Ammon's horn (tissue), 1 donor: ENCODE data around the gene FLNB.
A peak's percentile ranks its signal among the peaks of the same experiment; 100 is the strongest.

ENCODE experiments used
- DNase-seq: peaks from one replicate; pipeline ENCODE4 v3.0.0-alpha.2; 2016; ENCODE audit warnings: low spot score

Gene FLNB

DNA sequence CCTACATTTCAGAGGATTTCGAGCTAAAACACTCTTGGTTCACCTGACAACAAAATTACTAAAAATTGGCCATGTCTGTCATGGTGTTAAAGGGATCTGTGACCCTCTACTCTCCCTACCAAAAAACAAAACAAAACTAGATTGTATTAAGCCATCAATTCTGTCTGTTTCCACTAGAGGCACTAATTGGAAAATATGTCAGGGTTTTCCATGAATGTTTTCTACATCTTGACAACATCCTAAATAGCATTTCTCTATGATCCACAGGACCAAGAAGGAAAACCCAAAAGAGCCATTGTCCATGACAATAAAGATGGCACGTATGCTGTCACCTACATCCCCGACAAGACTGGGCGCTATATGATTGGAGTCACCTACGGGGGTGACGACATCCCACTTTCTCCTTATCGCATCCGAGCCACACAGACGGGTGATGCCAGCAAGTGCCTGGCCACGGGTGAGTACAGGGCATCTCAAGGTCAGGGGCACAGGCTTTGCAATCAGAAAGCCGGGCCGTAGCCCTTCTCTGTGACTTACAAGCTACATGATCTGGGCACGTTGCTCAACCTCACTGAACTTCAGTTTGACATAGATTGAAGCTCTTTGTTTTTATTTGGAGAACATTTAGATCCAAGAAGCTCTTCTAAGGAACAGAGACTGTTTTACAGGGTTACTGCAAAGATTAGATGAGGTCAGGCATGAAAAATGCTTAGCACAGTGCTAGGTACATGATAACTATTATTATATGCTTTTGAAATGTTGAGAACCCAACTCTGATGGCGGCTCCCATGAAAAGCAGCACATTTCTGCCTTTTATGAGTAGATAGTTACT lies 127.7 kb downstream of the FLNB start:
- no peak for DNase-seq

DNA sequence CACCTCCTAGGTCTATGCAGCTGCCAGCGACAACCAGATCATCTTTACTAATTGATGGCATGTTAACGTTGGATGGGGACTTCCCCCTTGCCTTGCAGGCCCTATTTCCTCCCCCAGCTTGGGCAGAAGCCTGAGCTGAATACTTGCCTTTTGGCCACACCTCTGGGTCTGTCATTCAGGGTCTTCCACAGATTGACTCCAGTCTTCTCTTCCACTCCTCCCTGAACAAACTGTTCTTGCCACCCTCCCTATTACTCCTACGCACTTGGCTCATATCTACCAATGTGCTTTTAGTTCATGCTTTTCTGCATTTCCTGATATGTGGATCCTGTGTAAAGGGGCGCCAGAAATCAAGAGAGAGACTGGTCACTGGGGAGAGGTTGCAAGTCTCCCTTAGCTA lies 129.1 kb downstream of the FLNB start:
- no peak for DNase-seq

DNA sequence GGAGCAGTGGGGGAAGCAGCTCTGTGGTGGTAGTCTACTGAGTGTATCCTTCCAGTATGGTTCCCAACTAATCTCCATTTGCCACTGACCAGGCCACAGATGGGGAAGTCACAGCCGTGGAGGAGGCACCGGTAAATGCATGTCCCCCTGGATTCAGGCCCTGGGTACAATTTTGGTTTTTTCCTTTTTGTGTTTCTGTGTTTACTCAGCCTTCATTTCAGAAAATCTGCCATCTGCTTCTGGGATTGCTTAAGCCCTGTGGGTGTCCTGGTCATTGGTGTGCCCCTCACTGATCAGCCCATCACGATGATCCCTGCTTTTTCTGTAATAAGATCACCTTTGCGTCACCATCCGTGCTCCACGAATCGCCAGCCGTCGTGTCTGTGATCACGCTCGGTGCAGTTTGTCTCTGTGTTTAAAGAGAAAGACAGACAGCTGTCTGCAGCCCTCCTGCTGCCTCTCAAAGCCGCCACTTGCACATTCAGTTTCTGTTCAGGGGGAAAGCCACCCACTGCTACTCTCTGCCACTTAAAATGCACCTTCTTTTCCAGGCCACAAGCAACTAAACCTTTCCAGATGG lies 133.6 kb downstream of the FLNB start:
- no peak for DNase-seq

DNA sequence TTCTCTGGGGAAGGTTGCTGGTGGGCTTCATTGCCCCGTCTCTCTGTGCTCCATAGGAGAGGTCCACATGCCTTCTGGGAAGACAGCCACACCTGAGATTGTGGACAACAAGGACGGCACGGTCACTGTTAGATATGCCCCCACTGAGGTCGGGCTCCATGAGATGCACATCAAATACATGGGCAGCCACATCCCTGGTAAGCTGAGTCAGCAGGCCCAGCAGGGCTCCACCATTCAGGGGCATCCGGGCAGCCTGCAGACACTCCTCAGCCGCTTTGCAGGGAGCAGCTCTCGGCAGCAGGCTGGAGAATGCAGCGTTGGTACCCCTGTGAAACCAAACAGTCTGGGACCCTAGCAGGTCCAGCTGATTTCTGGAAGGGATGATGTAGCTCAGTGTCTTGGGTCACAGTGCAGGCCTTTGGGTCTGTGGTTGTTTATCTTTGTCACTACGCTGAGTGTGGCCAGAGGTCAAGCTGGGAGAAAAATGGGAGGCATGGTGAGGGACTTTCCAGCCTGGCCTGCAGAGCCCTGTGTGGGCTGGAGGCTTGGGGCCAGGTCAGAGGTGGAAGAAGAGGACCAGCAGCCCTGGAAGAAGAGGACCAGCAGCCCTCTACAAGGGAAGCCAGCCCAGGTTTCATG lies 135.3 kb downstream of the FLNB start:
- DNase-seq, result no peak

- DNase-seq, result no peak
These were observed 136.5 kb downstream of the FLNB start for GRCh38 chr3:58144478-58145325.

DNA sequence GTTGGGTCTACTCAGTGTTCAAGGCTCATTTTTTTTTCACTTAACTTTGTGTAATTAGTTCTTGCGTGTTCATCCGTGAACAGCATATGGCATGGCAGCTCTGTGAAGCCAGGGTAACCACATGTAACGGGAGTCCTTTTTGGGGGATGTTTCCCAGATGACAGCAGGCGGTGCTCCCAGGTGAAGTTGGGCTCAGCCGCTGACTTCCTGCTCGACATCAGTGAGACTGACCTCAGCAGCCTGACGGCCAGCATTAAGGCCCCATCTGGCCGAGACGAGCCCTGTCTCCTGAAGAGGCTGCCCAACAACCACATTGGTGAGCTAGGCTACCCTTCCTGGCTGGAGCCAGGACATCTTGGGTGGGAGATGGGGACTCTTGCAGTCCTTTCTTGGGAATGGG lies 139.8 kb downstream of the FLNB start:
- no peak for DNase-seq

GRCh38 chr3:58150130-58150809 lies 142.0 kb downstream of the FLNB start:
- DNase-seq, result no peak

GRCh38 chr3:58150810-58151199 lies 142.6 kb downstream of the FLNB start:
- DNase-seq, result no peak

DNA sequence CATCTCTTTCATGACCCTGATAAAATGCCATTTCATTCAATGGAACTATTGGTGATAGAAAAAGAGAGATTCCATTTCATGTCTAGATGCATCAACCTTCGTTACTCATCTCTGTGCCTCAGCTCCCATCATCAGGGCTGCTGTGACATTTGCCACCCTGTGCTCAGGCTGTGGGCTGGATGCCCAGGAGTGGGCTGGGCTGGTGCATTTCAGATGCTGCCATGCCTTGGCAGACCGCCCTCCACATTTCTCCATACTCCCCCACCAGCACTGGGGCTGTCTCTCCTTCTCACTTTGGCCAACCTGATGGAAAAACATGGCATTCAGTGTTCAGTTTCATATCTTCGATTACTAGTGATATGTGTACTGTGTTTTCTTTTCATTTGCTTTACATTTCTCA lies 143.4 kb downstream of the FLNB start:
- peak; percentile 87 for DNase-seq

DNA sequence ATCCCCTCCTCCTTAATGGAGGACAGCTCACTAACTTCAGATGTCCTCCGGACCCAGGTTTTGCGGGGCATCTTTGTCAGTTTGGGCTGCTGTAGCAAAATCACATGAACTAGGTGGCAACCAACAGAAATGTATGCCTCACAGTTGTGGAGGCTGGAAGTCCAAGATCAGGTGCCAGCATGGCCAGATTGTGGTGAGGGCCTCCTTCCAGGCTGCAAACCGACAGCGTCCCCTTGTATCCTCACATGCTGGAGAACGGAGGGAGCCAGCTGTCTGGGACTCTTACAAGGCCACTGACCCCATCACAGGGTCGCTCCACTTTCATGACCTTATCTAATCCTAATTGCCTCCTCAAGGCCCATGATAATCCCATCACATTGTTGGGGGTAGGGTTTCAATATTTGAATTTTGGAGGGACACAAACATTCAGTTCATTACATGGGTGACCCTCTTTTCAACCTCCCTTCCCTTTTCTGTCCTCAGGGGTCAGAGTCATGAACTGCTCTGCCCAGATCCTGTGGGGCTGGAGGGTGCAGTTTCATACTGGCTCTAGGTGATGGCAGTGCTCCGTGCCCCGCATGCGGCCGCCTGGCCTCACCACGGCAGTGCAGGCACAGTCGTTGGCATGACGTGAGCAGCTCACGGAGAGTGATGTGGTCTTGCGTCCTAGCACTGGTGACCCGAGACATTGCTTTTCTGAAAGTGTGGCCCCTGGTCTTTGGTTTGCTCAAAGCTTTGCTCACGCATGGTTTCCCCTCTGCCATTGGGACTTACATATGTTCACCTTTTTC lies 144.2 kb downstream of the FLNB start:
- DNase-seq, result no peak

DNA sequence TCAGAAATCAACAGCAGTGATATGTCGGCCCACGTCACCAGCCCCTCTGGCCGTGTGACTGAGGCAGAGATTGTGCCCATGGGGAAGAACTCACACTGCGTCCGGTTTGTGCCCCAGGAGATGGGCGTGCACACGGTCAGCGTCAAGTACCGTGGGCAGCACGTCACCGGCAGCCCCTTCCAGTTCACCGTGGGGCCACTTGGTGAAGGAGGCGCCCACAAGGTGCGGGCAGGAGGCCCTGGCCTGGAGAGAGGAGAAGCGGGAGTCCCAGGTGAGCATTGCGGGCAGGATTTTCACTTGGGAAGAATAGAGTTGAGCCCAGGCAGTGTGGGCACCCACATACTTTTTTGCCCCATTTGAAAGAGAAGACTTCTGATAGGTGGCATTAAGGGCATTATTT lies 145.1 kb downstream of the FLNB start:
- no peak for DNase-seq

DNA sequence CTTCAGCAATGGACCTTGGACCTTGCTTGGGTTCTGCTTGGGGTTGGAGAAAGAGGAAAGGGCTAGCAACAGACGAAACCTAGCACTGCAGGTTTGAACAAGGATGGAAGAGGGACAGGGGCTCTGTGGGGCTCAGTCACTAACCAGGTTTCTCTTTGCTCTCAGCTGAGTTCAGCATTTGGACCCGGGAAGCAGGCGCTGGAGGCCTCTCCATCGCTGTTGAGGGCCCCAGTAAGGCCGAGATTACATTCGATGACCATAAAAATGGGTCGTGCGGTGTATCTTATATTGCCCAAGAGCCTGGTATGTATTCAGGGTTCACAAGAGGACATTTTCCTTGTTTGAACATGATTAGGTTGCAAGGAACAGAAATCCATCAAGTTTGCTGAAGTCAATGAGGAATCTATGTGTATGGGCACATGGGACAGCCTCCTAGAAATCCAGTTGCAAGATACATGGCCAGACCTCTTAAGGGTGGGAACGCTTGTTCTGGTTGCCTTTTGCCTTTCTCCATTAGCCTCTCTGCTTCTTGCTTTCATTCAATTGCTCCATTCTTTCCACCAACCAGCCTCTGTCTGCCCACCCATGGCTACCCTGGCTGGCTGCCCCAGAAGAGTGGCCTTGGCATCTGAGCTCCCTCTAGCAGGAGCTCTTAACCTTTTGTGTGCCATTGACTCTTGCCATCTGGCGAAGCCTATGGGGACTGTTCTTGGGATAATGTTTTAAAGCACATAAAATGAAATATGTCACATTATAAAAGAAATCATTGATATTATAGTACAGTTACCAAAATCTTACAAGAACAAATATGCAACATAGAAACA lies 146.6 kb downstream of the FLNB start:
- DNase-seq, result peak; percentile 35

DNA sequence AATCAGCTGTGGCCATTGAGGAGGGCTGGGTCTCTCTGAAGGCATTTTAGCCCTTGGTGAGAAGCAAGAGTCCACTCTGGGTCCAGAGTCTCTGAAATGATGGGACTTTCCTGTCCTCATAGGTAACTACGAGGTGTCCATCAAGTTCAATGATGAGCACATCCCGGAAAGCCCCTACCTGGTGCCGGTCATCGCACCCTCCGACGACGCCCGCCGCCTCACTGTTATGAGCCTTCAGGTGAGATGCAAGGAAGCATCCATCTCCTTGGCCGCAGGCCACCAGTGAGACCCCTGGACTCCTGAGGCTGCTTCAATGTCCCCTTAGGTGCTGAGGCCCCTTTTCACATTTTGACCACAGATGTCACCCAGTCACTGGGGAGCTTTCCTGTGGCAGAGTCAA lies 147.6 kb downstream of the FLNB start:
- DNase-seq, result no peak

- DNase-seq, result no peak
These were observed 149.5 kb downstream of the FLNB start for GRCh38 chr3:58157700-58158099.

DNA sequence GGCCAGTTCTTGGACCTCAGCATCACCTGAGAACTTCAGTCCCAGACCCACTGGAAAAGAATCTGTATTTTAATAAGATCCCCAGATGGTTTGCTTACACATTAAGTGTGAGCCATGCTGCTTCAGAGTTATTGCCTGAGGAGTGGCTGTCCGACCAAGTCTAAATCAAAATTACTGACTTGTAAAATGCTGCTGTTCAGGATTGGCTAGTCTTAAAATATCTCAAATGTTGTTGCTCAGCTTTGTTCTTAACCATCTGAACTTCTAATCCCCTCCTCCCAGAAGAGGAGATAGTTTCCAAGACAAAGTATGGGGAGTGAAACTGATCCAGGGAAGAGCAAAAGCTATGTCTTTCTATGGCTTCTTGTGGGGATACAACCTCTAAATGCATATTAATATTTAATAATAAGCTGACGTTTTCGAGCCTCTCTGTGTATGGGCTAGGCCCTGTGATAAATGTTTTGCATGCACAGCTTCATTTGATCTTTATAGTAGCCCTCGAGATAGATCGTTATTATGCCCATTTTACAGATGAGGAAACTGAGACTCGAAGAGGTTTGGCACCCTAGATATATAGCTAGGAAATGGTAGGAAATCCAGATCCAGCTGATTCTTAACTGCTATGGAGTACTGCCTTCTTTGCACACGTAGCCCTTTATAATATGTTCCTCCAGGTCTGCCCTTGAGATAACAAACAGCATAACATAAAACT lies 150.4 kb downstream of the FLNB start:
- DNase-seq, result no peak

GRCh38 chr3:58160399-58160798 lies 152.2 kb downstream of the FLNB start:
- DNase-seq, result no peak

DNA sequence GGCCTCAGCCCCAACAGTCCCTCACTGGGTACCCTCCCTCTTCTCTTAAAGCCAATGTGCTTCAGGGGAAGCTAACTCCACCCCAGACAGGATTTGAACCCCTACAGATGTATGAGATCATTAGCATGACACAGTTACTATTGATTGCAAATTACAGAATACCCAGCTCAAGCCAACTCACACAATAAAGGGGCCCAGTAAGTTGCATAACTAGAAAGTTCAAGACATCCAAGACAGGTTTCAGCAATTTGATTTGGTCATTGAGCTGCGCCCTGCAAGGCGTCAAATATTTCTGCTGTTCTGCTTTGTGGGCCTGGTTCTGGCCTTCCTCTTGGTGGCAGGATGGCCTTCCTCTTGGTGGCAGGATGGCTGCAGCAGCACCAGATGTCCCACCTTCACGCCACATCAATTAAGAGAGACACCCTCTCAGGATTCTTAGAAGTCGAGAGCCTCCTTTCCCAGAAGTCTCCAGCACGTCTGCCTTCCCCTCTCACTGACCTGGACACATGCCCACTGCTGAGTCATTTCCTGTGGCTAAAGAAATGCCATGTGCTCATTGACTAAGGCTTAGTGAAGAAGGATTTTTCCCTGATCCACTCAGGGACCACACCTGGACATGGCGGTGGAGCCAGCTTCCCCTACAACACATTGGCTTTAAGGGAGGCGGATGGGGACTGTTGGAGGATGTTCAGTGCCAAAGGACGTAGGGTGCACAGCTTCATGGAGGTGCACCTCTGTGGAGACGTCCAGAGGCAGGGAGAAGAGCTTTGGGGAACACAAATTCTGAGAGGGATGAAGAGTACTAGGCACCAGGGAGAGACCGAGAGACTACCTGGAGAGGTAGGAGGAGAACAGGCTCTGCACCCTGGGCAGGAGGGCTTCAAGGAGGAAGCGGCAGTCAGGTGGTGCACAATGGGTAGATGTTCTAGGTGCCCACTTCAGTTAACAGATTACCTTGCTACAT lies 153.5 kb downstream of the FLNB start:
- no peak for DNase-seq

GRCh38 chr3:58163234-58163633 lies 155.0 kb downstream of the FLNB start:
- no peak for DNase-seq
